Left ventricle myocardium inferior (tissue), 1 donor: ENCODE data around the gene KCNH8. TPM values are rescaled to one million over a fixed set of nuclear protein-coding genes. Genes with fewer than 3 reads are reported as not detected.

Experiments
- DNase-seq: peaks from one replicate; pipeline ENCODE4 v3.0.0-alpha.2; 2020
- H3K27ac ChIP-seq: fragments of 200-600 bp; replicated peaks from 2 replicates; pipeline ENCODE4 v1.8.0; 2021
- H3K27me3 ChIP-seq: fragments of 200-600 bp; 2 replicates; pipeline ENCODE4 v1.8.0; 2021; ENCODE audit warnings: low read depth
- H3K36me3 ChIP-seq: fragments of 200-600 bp; 2 replicates; pipeline ENCODE4 v1.8.0; 2021
- H3K4me1 ChIP-seq: fragments of 200-600 bp; 2 replicates; pipeline ENCODE4 v1.8.0; 2021
- H3K4me3 ChIP-seq: fragments of 200-600 bp; 2 replicates; pipeline ENCODE4 v1.8.0; 2021; ENCODE audit warnings: mild to moderate bottlenecking, moderate library complexity
- H3K9me3 ChIP-seq: fragments of 200-600 bp; replicated peaks from 2 replicates; pipeline ENCODE4 v1.8.0; 2021
- intact Hi-C: fragments of 100-400 bp; cut with micrococcal nuclease; formaldehyde crosslinking; loops from one replicate; pipeline ENCODE4 v1.11.0; 2022
- total RNA-seq: library from RNA; stranded (reverse); fragmentation: NEBNext Ultra II Directional; extraction: Animal tissue kit (Norgen Biotek cat#: 25700); gene quantifications from one replicate; pipeline ENCODE4 v1.2.1, GENCODE V29; 2021
- TF ChIP-seq, protein P1 (sequence below): fragments of 200-600 bp; IDR thresholded peaks from 2 replicates; pipeline ENCODE4 v1.8.0; 2021; ENCODE audit warnings: antibody characterized with exemption, mild to moderate bottlenecking, borderline replicate concordance
- donor health status: DM: no; HTN: yes; CAD: no; lungs with severe emphysema.

KCNH8 gene
- total RNA-seq, 1 donor from 2014 or later: 0.05 TPM

DNA sequence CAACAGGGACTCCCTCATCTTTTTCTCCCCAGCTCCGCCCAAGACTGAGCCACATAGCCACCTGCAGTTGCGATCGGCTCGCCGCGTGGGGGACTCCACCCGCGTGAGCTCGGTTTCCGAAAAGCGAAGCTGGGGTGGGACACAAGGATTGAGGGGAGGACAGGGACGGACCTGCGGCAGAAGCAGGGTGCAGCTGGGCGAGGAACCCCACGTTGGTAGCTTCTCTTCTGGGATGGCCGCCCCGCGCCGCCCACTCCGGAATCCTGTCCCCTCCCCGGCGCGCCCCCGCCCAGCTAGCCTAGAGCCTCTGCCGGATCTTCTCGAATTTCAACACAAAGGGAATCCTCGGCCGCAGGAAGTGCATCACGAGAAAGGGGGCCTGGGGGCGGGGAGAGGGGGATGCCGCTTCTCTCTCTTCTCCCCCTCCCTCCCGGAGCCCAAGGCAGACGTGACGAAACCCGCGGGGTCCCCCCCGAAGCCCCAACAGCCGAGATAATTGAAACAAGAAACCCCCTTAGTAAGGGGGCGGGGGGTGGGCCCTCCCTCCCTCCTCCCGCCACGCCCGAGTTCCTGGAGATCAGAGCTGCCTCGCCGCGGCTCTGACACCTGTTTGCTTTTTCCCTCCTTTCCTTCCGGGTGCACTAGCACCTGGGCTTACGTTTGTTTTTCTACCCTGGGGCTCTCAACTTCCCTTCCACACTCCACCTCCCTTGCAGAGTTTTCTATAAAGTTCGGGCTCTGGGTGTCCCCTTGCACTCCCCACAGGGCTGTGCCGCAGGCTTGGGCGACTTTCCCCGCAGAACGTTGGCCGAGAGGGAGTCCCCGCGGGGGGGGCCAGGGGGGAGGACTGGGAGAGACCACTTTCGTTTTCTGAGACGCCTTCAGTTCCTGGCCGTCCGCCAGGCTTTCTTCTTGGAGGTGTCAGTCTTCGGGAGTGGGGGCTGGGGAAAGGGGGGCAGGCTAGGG is 1.3 kb upstream of the KCNH8 start:
- no peak overlapping the region for H3K27ac ChIP-seq

DNA sequence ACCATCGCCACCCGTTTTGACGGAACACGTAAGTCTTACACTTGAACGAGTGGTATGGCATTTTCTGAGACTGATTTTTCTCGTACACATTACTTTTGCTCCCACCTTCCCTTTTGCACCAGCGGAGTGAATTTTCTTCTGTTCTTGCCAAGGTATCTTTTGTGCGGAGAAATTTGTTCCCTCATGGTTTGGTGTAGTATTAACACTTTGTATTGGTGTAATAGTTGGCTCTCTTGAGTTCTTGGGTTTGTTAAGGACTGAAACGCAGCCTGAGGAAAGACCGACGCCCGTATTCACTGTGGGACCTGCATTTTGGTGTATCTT is 420 bp downstream of the KCNH8 start:
- H3K27ac ChIP-seq: no peak overlapping the region
- intact Hi-C loops: no loop called here
- H3K9me3 ChIP-seq: peaks cover 15% of the 10 kb centered on the region
- H3K4me1 ChIP-seq: peaks cover 25% of the 10 kb centered on the region
- peaks cover 70% of the 10 kb centered on the region for H3K27me3 ChIP-seq
- peak overlapping the region; percentile 75 for H3K4me3 ChIP-seq
- DNase-seq: no peak
- TF ChIP-seq, protein P1, sequence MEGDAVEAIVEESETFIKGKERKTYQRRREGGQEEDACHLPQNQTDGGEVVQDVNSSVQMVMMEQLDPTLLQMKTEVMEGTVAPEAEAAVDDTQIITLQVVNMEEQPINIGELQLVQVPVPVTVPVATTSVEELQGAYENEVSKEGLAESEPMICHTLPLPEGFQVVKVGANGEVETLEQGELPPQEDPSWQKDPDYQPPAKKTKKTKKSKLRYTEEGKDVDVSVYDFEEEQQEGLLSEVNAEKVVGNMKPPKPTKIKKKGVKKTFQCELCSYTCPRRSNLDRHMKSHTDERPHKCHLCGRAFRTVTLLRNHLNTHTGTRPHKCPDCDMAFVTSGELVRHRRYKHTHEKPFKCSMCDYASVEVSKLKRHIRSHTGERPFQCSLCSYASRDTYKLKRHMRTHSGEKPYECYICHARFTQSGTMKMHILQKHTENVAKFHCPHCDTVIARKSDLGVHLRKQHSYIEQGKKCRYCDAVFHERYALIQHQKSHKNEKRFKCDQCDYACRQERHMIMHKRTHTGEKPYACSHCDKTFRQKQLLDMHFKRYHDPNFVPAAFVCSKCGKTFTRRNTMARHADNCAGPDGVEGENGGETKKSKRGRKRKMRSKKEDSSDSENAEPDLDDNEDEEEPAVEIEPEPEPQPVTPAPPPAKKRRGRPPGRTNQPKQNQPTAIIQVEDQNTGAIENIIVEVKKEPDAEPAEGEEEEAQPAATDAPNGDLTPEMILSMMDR: no peak
- no peaks in the 10 kb centered on the region for H3K36me3 ChIP-seq

More for the DNA sequence above, 1.3 kb upstream of the KCNH8 start:
- peak; percentile 46 for DNase-seq
- peaks cover 15% of the 10 kb centered on the region for H3K9me3 ChIP-seq
- TF ChIP-seq, protein P1: peak; percentile 49
- H3K36me3 ChIP-seq: no peaks in the 10 kb centered on the region
- peak overlapping the region; percentile 75 for H3K4me3 ChIP-seq
- H3K4me1 ChIP-seq: peaks cover 25% of the 10 kb centered on the region
- intact Hi-C loops: no loop called here
- peaks cover 66% of the 10 kb centered on the region for H3K27me3 ChIP-seq

DNA sequence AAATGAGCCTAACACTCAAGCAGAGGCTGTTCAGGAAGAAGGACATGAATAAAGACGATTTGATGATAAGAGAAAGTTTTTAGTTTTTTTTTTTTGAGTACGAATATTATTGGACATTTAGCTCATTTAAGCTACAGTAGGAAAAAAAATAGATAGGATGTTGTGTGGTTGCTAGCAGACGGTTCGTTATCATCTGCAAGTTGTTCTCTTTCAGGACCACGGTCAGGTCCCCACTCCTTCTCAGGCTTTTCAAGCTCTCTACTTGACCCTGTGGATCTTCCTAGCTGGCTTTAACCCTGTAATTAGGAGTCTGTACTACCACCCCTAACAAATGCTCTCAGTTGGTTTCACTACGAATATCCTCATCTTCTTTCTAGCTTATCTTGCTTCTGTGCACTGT is 1.1 kb downstream of the KCNH8 start:
- Histone ChIP-seq H3K4me1 (peaks cover 25% of the 10 kb centered on the region), H3K27ac (no peak overlapping the region), H3K4me3 (no peak overlapping the region), H3K36me3 (no peaks in the 10 kb centered on the region), H3K9me3 (peaks cover 14% of the 10 kb centered on the region), H3K27me3 (peaks cover 70% of the 10 kb centered on the region)
- TF ChIP-seq, protein P1: no peak
- intact Hi-C loops: no loop called here
- DNase-seq: no peak

DNA sequence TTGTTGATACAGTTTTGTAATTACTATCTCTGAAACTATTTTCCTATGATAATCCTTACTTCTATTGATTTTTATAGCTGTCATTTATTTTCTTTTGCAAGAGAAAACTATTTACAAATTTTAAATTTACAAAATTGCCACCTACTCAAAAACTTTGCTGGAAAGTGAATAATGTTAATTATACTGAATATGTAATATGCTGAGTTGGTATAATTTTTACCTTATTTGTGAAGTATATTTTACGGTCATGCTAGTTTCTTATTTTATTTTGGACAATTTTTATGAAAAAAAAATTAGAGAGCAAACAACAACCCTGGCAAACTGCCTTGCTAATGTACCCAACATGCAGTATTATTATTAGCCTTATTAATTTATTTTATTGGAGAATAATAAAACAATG is 2.9 kb downstream of the KCNH8 start:
- H3K4me3 ChIP-seq: no peak overlapping the region
- intact Hi-C loops: no loop called here
- H3K9me3 ChIP-seq: no peaks in the 10 kb centered on the region
- TF ChIP-seq, protein P1: no peak
- peaks cover 25% of the 10 kb centered on the region for H3K4me1 ChIP-seq
- no peak for DNase-seq
- H3K27ac ChIP-seq: no peak overlapping the region
- no peaks in the 10 kb centered on the region for H3K36me3 ChIP-seq
- peaks cover 64% of the 10 kb centered on the region for H3K27me3 ChIP-seq

DNA sequence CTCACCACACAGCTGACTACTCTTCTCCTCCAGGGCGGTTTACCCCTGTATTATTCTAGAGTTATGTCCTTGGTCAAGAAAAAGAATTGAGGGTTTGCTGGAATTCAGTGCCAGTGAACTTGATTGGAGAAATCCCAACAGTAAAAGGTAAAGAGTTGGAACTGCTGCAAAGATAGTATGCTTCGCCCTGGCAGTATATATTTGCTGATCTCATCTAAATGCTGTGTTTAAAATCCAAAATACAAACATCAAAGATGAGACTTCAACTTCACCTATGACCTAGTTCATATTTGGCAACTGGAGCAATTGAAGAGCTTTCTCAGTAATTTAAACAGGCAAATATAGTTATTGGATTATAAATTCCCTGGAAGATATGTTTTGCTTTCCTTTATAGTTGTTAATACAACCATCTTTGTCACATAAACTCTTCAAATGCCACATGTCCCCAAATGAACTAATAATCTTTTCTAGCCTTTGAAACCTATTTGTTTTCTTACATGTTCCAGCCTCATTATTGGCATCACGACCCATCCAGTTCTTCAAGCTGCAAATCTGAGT is 6.5 kb downstream of the KCNH8 start:
- Histone ChIP-seq H3K9me3 (no peaks in the 10 kb centered on the region), H3K4me1 (no peaks in the 10 kb centered on the region), H3K4me3 (no peak overlapping the region), H3K36me3 (no peaks in the 10 kb centered on the region), H3K27me3 (peaks cover 28% of the 10 kb centered on the region), H3K27ac (no peak overlapping the region)
- intact Hi-C loops: no loop called here
- TF ChIP-seq, protein P1: no peak
- no peak for DNase-seq
